PC-3 (cell line): ENCODE measurements around the gene SPIRE1.

ENCODE experiments used
- EZH2 ChIP-seq: fragments of 300-600 bp; sonication (generic); IDR thresholded peaks from one replicate; pipeline ENCODE4 v1.6.1; 2017; ENCODE audit warnings: antibody characterized with exemption, mild to moderate bottlenecking, low read length; ENCODE audit not compliant: unreplicated experiment
- EZH2phosphoT487 ChIP-seq: fragments of 300-600 bp; sonication (generic); IDR thresholded peaks from 2 replicates; pipeline ENCODE4 v1.6.1; 2018; ENCODE audit warnings: mild to moderate bottlenecking, antibody characterized with exemption, low read length, borderline replicate concordance
- TF ChIP-seq, protein P1 (sequence below): fragments of 300-600 bp; sonication (generic); conservative IDR thresholded peaks from 2 replicates; pipeline ENCODE4 v1.5.1; 2017; ENCODE audit warnings: antibody characterized with exemption, low read depth, mild to moderate bottlenecking, low read length

DNA sequence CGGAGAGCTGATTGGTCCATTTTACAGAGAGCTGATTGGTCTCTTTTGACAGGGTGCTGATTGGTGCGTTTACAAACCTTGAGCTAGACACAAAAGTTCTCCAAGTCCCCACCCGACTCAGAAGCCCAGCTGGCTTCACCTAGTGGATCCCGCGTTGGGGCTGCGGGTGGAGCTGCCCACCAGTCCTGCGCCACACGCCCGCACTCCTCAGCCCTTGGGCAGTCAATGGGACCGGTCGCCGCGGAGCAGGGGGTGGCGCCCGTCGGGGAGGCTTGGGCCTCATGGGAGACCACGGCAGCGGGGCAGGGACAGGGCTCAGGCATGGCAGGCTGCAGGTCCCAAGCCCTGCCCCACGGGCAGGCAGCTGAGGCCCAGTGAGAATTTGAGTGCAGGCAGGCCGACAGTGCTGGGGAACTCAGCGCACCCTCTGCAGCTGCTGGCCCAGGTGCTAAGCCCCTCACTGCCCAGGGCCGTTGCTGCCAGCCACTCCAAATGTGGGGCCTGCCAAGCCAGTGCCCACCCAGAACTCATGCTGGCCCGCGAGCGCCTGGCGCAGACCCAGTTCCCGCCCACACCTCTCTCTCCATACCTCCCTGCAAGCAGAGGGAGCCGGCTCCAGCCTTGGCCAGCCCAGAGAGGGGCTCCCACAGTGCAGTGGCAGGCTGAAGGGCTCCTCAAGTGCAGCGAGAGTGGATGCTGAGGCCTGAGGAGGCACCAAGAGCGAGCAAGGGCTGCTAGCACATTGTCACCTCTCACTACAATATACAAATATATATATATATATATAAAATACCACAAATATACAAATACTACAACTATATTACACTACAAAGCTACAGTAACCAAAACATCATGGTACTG, 100.7 kb downstream of the SPIRE1 start:
- TF ChIP-seq, protein P1, sequence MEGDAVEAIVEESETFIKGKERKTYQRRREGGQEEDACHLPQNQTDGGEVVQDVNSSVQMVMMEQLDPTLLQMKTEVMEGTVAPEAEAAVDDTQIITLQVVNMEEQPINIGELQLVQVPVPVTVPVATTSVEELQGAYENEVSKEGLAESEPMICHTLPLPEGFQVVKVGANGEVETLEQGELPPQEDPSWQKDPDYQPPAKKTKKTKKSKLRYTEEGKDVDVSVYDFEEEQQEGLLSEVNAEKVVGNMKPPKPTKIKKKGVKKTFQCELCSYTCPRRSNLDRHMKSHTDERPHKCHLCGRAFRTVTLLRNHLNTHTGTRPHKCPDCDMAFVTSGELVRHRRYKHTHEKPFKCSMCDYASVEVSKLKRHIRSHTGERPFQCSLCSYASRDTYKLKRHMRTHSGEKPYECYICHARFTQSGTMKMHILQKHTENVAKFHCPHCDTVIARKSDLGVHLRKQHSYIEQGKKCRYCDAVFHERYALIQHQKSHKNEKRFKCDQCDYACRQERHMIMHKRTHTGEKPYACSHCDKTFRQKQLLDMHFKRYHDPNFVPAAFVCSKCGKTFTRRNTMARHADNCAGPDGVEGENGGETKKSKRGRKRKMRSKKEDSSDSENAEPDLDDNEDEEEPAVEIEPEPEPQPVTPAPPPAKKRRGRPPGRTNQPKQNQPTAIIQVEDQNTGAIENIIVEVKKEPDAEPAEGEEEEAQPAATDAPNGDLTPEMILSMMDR: no peak
- no peak for TF ChIP-seq EZH2
- TF ChIP-seq EZH2phosphoT487: no peak
